ENCODE measurements around the gene THBS1. TPM values are rescaled to one million over a fixed set of nuclear protein-coding genes. Genes with fewer than 3 reads are reported as not detected.

The THBS1 gene
- polyA plus RNA-seq, 4 donors, result 163 to 176 (median 173) TPM

DNA sequence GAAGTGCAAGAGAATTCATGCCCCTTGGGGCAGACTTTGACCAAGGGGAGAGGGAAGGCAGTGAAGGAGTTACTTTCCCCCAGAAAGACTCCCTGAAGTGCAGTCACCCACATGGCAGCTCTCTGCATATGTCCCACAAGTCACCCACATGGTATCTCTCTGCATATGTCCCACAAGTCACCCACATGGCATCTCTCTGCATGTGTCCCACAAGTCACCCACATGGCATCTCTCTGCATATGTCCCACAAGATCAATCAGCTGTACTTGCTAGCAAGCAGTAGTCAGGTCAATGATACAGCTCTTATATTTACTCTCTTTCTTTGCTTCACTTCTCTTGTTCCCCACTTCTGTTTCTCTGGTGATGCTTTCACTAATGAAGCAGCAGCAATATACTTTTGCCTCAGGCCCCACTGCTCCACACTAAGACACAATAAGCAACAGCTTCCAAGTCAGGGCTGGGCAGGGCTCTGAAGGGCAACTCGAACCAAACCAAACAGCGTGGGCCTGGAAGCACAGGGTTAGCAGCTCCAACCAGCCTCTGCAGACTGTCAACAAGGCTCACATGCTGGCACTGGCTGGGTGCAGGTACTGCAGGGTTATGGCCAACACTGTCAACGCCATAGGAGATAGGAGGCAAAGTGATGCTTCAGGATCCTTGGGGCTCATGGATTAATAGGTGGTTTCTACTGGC lies 46.7 kb downstream of the THBS1 start:
- DNase-seq (ENCODE audit: low read depth in 4 of 4, low spot score in 3 of 4), result no peak

DNA sequence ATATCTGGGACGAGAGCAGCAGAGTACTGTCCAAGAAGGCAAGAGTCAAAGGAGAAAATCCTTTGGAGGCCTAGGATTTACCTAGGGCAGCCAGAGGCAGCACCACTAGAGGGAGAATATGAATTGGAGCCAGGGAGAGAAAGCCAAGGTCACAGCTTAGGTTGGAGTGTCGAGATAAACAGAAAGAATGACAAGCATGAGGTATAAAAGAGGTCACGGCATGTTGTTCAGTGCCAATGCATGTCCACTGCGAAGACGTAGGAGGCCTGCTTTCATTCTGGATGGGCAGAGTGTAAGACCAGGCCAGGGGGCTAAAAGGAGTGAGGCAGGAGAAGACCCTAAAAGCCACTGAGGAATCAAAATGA lies 47.2 kb downstream of the THBS1 start:
- no peak for DNase-seq (ENCODE audit: low read depth in 4 of 4, low spot score in 3 of 4)

GRCh38 chr15:39628546-39629257 lies 47.8 kb downstream of the THBS1 start:
- DNase-seq (ENCODE audit: low read depth in 4 of 4, low spot score in 3 of 4), result no peak

- no peak for DNase-seq (ENCODE audit: low read depth in 4 of 4, low spot score in 3 of 4)
Measured at GRCh38 chr15:39629371-39629770, 48.5 kb downstream of the THBS1 start.

GRCh38 chr15:39629906-39630305 lies 49.0 kb downstream of the THBS1 start:
- DNase-seq (ENCODE audit: low read depth in 4 of 4, low spot score in 3 of 4), result no peak

DNA sequence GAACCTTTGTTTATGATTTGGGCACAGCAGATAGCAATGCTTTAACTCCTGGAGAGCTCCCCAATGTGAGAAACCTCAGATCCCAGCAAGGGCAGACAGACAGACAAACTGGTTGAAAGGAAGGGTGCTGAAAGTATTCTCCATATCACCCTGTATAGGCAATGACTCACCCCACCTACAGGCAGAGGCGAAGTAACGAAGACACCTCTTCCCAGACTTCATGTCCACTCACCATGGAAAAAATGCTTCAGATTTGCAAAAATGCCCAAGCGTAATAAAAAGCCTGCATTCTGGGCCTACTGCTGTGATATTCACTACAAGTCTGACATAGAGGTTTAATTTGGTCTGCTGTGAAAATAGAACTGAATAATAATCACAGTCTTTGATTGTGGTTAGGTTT lies 50.5 kb downstream of the THBS1 start:
- DNase-seq (ENCODE audit: low read depth in 4 of 4, low spot score in 3 of 4), result no peak

GRCh38 chr15:39638041-39638440 lies 57.2 kb downstream of the THBS1 start:
- DNase-seq (ENCODE audit: low read depth in 4 of 4, low spot score in 3 of 4), result no peak

- no peak for DNase-seq (ENCODE audit: low read depth in 4 of 4, low spot score in 3 of 4)
Measured at GRCh38 chr15:39639037-39639436, 58.2 kb downstream of the THBS1 start.

- DNase-seq (ENCODE audit: low read depth in 4 of 4, low spot score in 3 of 4), result no peak
Measured at GRCh38 chr15:39640665-39641064, 59.8 kb downstream of the THBS1 start.

DNA sequence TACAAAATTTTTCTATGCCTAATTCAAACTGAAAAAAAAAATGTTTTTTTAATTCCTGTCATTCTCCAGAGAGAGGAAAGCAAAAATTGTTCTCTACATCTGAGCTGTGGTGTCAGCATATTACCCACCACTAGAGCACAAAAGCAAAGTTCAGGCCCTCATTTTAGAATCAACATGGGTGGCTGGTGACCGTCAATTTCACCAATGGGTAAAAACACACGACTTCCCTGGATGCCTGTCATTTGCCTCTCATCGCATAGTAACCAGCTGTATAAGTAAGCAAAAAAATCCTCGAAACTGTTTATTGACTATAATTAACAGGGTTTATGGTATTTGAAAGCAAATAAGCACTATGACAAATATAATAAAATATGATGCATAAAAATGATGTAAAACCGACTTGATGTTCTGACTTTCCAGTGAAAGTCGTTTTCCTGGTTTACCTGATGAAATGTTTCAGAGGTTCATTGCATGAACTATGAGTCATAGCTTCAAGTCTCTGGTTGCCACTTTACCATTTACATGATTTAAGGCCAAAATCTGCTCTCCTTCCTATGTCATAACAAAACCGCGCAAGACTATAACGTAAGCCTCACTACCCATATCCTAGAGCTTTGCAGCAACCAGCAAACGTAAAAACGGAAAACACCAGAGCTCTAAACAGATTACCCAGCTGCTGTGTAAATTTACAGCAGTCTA lies 60.5 kb downstream of the THBS1 start:
- DNase-seq (ENCODE audit: low read depth in 4 of 4, low spot score in 3 of 4), result no peak

- no peak for DNase-seq (ENCODE audit: low read depth in 4 of 4, low spot score in 3 of 4)
Measured at GRCh38 chr15:39642011-39642640, 61.2 kb downstream of the THBS1 start.

- no peak for DNase-seq (ENCODE audit: low read depth in 4 of 4, low spot score in 3 of 4)
Measured at GRCh38 chr15:39643727-39644126, 62.8 kb downstream of the THBS1 start.

GRCh38 chr15:39644136-39644535 lies 63.3 kb downstream of the THBS1 start:
- no peak for DNase-seq (ENCODE audit: low read depth in 4 of 4, low spot score in 3 of 4)

- no peak for DNase-seq (ENCODE audit: low read depth in 4 of 4, low spot score in 3 of 4)
Measured at GRCh38 chr15:39645138-39645975, 64.5 kb downstream of the THBS1 start.

- no peak for DNase-seq (ENCODE audit: low read depth in 4 of 4, low spot score in 3 of 4)
Measured at GRCh38 chr15:39645976-39646257, 65.0 kb downstream of the THBS1 start.

DNA sequence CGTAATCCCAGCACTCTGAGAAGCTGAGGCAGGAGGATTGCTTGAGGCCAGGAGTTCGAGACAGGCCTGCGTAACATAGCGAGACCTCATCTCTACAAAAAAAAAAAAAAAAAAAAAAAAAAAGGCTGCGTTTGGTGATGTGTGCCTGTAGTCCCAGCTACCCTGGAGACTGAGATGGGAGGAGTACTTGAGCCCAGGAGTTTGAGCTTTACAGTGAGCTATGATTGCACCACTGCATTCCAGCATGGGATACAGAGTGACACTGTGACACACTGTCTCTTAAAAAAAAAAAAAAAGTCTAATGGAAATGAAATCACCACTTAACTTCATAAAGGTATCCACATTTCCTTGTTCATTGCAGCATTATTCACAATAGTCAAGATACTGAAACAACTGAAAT lies 65.5 kb downstream of the THBS1 start:
- DNase-seq (ENCODE audit: low read depth in 4 of 4, low spot score in 3 of 4), result no peak

Other genes starting within 250 kb of the THBS1 start
- 1 to 10 TPM in 3 of 4 donors, under 1 TPM in 1; 0.26 to 4.0 (median 1.8) TPM for gene FSIP1, start 201.8 kb downstream of the THBS1 start, polyA plus RNA-seq (ENCODE audit: insufficient read length in 4 of 4)